GM13976 (cell line): ENCODE results near the gene TAPBPL.

Experiments
- DNase-seq: peaks from one replicate; pipeline ENCODE4 v3.0.0; 2012; ENCODE audit warnings: low spot score
- CTCF ChIP-seq: IDR thresholded peaks from 2 replicates; pipeline ENCODE4 v1.5.1; 2012; ENCODE audit warnings: borderline replicate concordance, mild to moderate bottlenecking; ENCODE audit not compliant: insufficient read depth; ENCODE audit errors: extremely low read depth, missing control alignments, control extremely low read depth
- in situ Hi-C: fragments of 300-500 bp; cut with MboI; formaldehyde crosslinking; loops from one replicate; pipeline ENCODE4 v1.12.0; 2022; ENCODE audit warnings: low sequenced_read_pairs, mixed read lengths, inconsistent platforms; ENCODE audit not compliant: unreplicated experiment

The TAPBPL gene

GRCh38 chr12:6435961-6436715, 15.7 kb upstream of the TAPBPL start:
- DNase-seq = no peak
- TF ChIP-seq CTCF = no peak
- in situ Hi-C loops = no loop called here

- TF ChIP-seq CTCF = no peak
- no peak for DNase-seq
- in situ Hi-C loops = no loop called here
Observed at GRCh38 chr12:6437586-6437985, 14.3 kb upstream of the TAPBPL start.

GRCh38 chr12:6438345-6438744, 13.5 kb upstream of the TAPBPL start:
- TF ChIP-seq CTCF = no peak
- DNase-seq = no peak
- in situ Hi-C loops = no loop called here

GRCh38 chr12:6440391-6440790, 11.5 kb upstream of the TAPBPL start:
- no peak for TF ChIP-seq CTCF
- DNase-seq = no peak
- in situ Hi-C loops = no loop called here

GRCh38 chr12:6442836-6443235, 9.0 kb upstream of the TAPBPL start:
- no peak for TF ChIP-seq CTCF
- no peak for DNase-seq
- in situ Hi-C loops = no loop called here

GRCh38 chr12:6443361-6443983, 8.4 kb upstream of the TAPBPL start:
- in situ Hi-C loops = no loop called here
- no peak for TF ChIP-seq CTCF
- no peak for DNase-seq
